Heart right ventricle (tissue), 16 donors: Measurements from ENCODE around the gene PEMT. TPM values are rescaled to one million over a fixed set of nuclear protein-coding genes. Genes with fewer than 3 reads are reported as not detected.
A peak's percentile ranks its signal among the peaks of the same experiment; 100 is the strongest.

Source experiments
- ATAC-seq, 8 donors: fragments of 200-7000 bp; cut with Tn5 transposase; one replicate each; pipeline ENCODE4 v1.9.1; 2020; ENCODE audit warnings: mild to moderate bottlenecking in 8 of 8, moderate library complexity in 8 of 8, moderate number of reproducible peaks in 1 of 8
- DNase-seq, 2 donors: peaks; one replicate each; pipeline ENCODE4 v3.0.0-alpha.2; 2020
- H3K27ac ChIP-seq, 10 donors: fragments of 200-600 bp; sonication (generic) in 2 of 10; one replicate each; pipeline versions ENCODE4 v1.5.0 to v1.8.0; 2020 to 2022; ENCODE audit warnings: mild to moderate bottlenecking in 3 of 10
- H3K27me3 ChIP-seq, 7 donors: fragments of 200-600 bp; one replicate each; pipeline ENCODE4 v1.8.0; 2021 to 2022; ENCODE audit warnings: mild to moderate bottlenecking in 2 of 7
- H3K36me3 ChIP-seq, 9 donors: fragments of 200-600 bp; sonication (generic) in 1 of 9; one replicate each; pipeline versions ENCODE4 v1.5.0 to v1.8.0; 2020 to 2022; ENCODE audit warnings: mild to moderate bottlenecking in 2 of 9
- H3K4me1 ChIP-seq, 9 donors: fragments of 200-600 bp; sonication (generic) in 1 of 9; one replicate each; pipeline versions ENCODE4 v1.5.0 to v1.8.0; 2020 to 2022; ENCODE audit warnings: mild to moderate bottlenecking in 4 of 9
- H3K4me3 ChIP-seq, 10 donors: fragments of 200-600 bp; sonication (generic) in 2 of 10; one replicate each; pipeline versions ENCODE4 v1.5.0 to v1.8.0; 2020 to 2022; ENCODE audit warnings: mild to moderate bottlenecking in 7 of 10, moderate library complexity in 2 of 10
- H3K9me3 ChIP-seq, 11 donors: fragments of 200-600 bp in 10 of 11; sonication (generic) in 2 of 11; one replicate each; pipeline versions ENCODE4 v1.5.0 to v1.8.0; 2013 to 2022; ENCODE audit warnings: mild to moderate bottlenecking in 2 of 11, control low read depth in 1 of 11, moderate library complexity in 1 of 11
- WGBS, 2 donors: extraction: QIAGEN DNeasy Blood & Tissue Kit; methylation state at CpG; one replicate each; pipeline ENCODE4 v1.1.7; 2013; ENCODE audit warnings: inconsistent platforms in 1 of 2; 5-methylcytosine and 5-hydroxymethylcytosine counted together
- intact Hi-C, 10 donors: fragments of 100-400 bp; cut with DNase I; formaldehyde crosslinking; loops; one replicate each; pipeline versions ENCODE4 v1.11.1 to v1.14.2; 2022
- polyA plus RNA-seq, 2 donors: library from polyadenylated mRNA; stranded (reverse); fragments of 200-250 nt; gene quantifications; one replicate each; pipeline ENCODE4 v1.2.3, GENCODE V29; 2013
- total RNA-seq, 10 donors: library from RNA; stranded (reverse); fragmentation: NEBNext Ultra II Directional in 3 of 10; extraction: Animal tissue kit (Norgen Biotek cat#: 25700) in 3 of 10; gene quantifications; one replicate each; pipeline versions ENCODE4 v1.2.1 to v1.2.4, GENCODE V29; 2021 to 2023
- TF ChIP-seq, protein P1 (sequence below), 9 donors: fragments of 200-600 bp; sonication (generic) in 2 of 9; IDR thresholded peaks; one replicate each; pipeline versions ENCODE4 v1.5.0 to v1.8.0; 2021 to 2022; ENCODE audit warnings: antibody characterized with exemption in 9 of 9, mild to moderate bottlenecking in 5 of 9, moderate library complexity in 1 of 9
- donor health status: Arrhythmogenic right ventricular cardiomyopathy.
- donor health status: ischemic (EF 13 %, LVEDD 7.1; RV severe dilation, severe dysfunction).
- donor health status: healthy with polysubstance abuse.
- donor health status: DM: no; HTN: yes; CAD: no.
- donor health status: DM: no; HTN: no; CAD: no.
- donor health status: ischemic (EF 25% LVEDD 6.9; RV normal size, moderate dysfunction).
- donor health status: ischemic (EF 25% LVEDD 5.7; RV mildly dilated, moderate dysfunction).
- donor health status: healthy.
- donor health status: DM: yes; HTN: yes; CAD: no.
- donor health status: Ischemic cardiomyopathy.
- donor health status: ischemic (EF 35%, LVEDD 5.7; RV mildly dilated, moderate dysfunction).
- donor health status: nonischemic (EF 11% LVEDD 7.7; RV severe dilation, severe dysfunction).
- donor health status: DM: yes; HTN: yes; CAD: no.
- donor health status: PGD.
- donor health status: ischemic (EF 29% LVEDD 5.4; RV normal size, mild dysfunction).
- donor health status: nonischemic (EF 23%, LVEDD 6.1; RV moderate dilation, normal function).

PEMT gene
- total and polyA plus RNA-seq, 12 donors, result 13.5 to 55.2 (median 22.0) TPM

DNA sequence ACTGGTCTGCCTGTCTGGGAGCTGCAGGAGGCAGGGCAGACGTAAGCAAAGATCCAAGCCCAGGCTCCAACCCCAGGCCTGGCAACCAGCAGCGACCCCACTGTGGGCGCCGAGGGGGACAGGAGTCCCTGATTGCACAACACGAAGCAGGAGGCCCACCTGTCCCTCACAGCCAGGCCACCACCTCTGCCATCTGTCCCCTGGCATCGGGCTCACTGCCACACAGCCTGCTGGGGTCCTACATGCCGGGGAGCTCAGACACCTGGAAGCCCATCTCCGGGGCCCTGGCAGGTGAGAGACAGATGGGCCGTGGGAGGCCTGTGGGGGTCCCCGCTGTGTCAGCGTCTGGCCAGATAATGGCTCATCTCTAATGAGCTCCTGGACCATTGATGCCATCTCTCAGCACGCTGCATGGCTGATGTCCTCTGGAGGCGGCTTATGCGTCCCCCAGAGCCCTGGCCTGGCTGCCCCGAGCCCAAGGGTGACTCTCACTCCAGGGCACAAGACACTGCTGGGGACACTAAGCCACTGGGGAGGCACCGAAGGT, 84.0 kb downstream of the PEMT start:
- intact Hi-C loops, result loop anchor here in 1 of 10 donors (10.0 kb wide), 1 partner anchor 127 kb away; no protein-coding TSS in a partner anchor
- WGBS, 2 donors, result 84 to 86% methylated on average over 16 of the region's 16 CpGs
- Histone ChIP-seq H3K4me1 (peaks cover 8 to 21% (median 14%) of the 10 kb centered on the region in 9 donors), H3K9me3 (no peaks in the 10 kb centered on the region), H3K27ac (peak overlapping the region in 9 of 10 donors; percentile 20 to 75 (median 57)), H3K36me3 (no peaks in the 10 kb centered on the region), H3K4me3 (no peak overlapping the region), H3K27me3 (no peaks in the 10 kb centered on the region)
- DNase-seq (no peak), ATAC-seq (peak in 2 of 8 donors; percentile 1 to 2)
- TF ChIP-seq, protein P1, sequence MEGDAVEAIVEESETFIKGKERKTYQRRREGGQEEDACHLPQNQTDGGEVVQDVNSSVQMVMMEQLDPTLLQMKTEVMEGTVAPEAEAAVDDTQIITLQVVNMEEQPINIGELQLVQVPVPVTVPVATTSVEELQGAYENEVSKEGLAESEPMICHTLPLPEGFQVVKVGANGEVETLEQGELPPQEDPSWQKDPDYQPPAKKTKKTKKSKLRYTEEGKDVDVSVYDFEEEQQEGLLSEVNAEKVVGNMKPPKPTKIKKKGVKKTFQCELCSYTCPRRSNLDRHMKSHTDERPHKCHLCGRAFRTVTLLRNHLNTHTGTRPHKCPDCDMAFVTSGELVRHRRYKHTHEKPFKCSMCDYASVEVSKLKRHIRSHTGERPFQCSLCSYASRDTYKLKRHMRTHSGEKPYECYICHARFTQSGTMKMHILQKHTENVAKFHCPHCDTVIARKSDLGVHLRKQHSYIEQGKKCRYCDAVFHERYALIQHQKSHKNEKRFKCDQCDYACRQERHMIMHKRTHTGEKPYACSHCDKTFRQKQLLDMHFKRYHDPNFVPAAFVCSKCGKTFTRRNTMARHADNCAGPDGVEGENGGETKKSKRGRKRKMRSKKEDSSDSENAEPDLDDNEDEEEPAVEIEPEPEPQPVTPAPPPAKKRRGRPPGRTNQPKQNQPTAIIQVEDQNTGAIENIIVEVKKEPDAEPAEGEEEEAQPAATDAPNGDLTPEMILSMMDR (IDR thresholded peaks at IDR 0.05), result no peak

GRCh38 chr17:17506893-17507464, 84.5 kb downstream of the PEMT start:
- TF ChIP-seq, protein P1 (IDR thresholded peaks at IDR 0.05), result no peak
- H3K27me3 ChIP-seq, result no peaks in the 10 kb centered on the region
- H3K4me3 ChIP-seq, result no peak overlapping the region
- H3K27ac ChIP-seq, result peak overlapping the region in 9 of 10 donors; percentile 48 to 78 (median 74)
- 48 to 64% methylated on average over 16 to 17 of the region's 17 CpGs for WGBS, 2 donors
- DNase-seq (peak; percentile 60 to 83), ATAC-seq (peak; percentile 39 to 83 (median 69))
- intact Hi-C loops, result loop anchor here in 1 of 10 donors (10.0 kb wide), 1 partner anchor 128 kb away; no protein-coding TSS in a partner anchor
- no peaks in the 10 kb centered on the region for H3K36me3 ChIP-seq
- H3K9me3 ChIP-seq, result no peaks in the 10 kb centered on the region
- peaks cover 6 to 21% (median 14%) of the 10 kb centered on the region in 9 donors for H3K4me1 ChIP-seq

DNA sequence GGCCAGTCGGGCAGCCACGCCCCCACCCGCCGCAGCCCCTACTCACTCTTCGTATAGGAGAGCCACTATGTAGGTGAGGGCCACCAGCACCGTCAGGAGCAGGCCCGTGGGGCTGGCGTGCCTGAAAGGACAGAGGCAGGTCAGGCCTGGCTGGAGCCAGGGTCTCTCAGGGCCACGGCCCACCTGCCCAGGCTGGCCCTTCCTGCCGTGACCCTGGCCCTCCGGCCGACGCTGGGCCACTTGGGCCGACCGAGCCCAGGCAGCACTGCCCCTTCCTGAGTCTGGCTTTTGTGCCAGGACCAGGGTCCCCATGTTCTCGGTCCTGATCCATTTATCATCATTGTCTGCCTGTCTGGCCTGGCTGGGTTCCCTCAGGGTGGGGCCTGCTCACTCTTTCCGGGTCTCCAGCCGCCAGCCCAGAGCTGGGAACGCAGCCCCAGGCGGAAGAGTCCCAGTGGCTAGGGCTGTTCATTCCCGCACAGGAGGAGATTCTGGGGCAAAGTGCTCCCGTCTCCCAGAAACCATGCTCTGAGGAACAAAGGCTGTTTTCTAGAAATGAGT, 85.2 kb downstream of the PEMT start:
- Histone ChIP-seq H3K27ac (peak overlapping the region in 9 of 10 donors; percentile 48 to 78 (median 74)), H3K4me3 (no peak overlapping the region), H3K27me3 (no peaks in the 10 kb centered on the region), H3K9me3 (no peaks in the 10 kb centered on the region), H3K4me1 (peaks cover 4 to 21% (median 14%) of the 10 kb centered on the region in 9 donors), H3K36me3 (no peaks in the 10 kb centered on the region)
- ATAC-seq (peak in 6 of 8 donors; percentile 5 to 48 (median 30)), DNase-seq (no peak)
- TF ChIP-seq, protein P1 (IDR thresholded peaks at IDR 0.05), result no peak
- 67 to 70% methylated on average over 22 of the region's 22 CpGs for WGBS, 2 donors
- intact Hi-C loops, result loop anchor here in 1 of 10 donors (10.0 kb wide), 1 partner anchor 129 kb away; no protein-coding TSS in a partner anchor

- DNase-seq, result no peak
- peak overlapping the region in 5 of 10 donors; percentile 55 to 76 (median 74) for H3K27ac ChIP-seq
These were observed 85.8 kb downstream of the PEMT start for GRCh38 chr17:17505610-17506171.

More at GRCh38 chr17:17505610-17506171, 85.8 kb downstream of the PEMT start:
- no peak overlapping the region for H3K4me3 ChIP-seq
- 93 to 94% methylated on average over 21 to 22 of the region's 22 CpGs for WGBS, 2 donors
- no peaks in the 10 kb centered on the region for H3K36me3 ChIP-seq
- no peaks in the 10 kb centered on the region for H3K9me3 ChIP-seq
- no peak for ATAC-seq
- H3K4me1 ChIP-seq, result peaks cover 4 to 21% (median 14%) of the 10 kb centered on the region in 9 donors
- intact Hi-C loops, result loop anchor here in 1 of 10 donors (10.0 kb wide), 1 partner anchor 129 kb away; no protein-coding TSS in a partner anchor
- TF ChIP-seq, protein P1 (IDR thresholded peaks at IDR 0.05), result no peak
- no peaks in the 10 kb centered on the region for H3K27me3 ChIP-seq
